NCI-H774 (cell line): ENCODE measurements around the gene NDE1.

Source experiments
- DNase-seq: peaks from one replicate; lab custom pipeline; 2025; lab: John Stamatoyannopoulos, UW

The NDE1 gene

GRCh38 chr16:15770107-15770506 is 120.1 kb downstream of the NDE1 start:
- DNase-seq, result no peak

- DNase-seq, result no peak
Measured at GRCh38 chr16:15770512-15770911, 120.5 kb downstream of the NDE1 start.

GRCh38 chr16:15771694-15772093 is 121.6 kb downstream of the NDE1 start:
- no peak for DNase-seq

- no peak for DNase-seq
Measured at GRCh38 chr16:15772579-15773293, 122.7 kb downstream of the NDE1 start.

GRCh38 chr16:15773968-15774367 is 123.9 kb downstream of the NDE1 start:
- no peak for DNase-seq

GRCh38 chr16:15775209-15775608 is 125.2 kb downstream of the NDE1 start:
- no peak for DNase-seq

GRCh38 chr16:15775663-15776304 is 125.7 kb downstream of the NDE1 start:
- DNase-seq, result no peak
